Keratinocyte (primary cell): ENCODE measurements around the gene SELENBP1.

Experiments used
- EZH2 ChIP-seq: IDR thresholded peaks from one replicate; pipeline ENCODE4 v1.6.1; 2012; ENCODE audit warnings: inconsistent platforms, mild to moderate bottlenecking, low read length, moderate library complexity
- TF ChIP-seq, protein P1 (sequence below), 3 experiments: IDR thresholded peaks in 1 of 3; conservative IDR thresholded peaks in 1 of 3; optimal IDR thresholded peaks in 1 of 3; 2 replicates in 2 of 3; 3 replicates in 1 of 3; pipeline versions ENCODE3 to v1.5.1; 2011; ENCODE audit warnings: low read length in 3 of 3, mild to moderate bottlenecking in 3 of 3, moderate library complexity in 2 of 3, control low read depth in 1 of 3, inconsistent platforms in 1 of 3; ENCODE audit not compliant: insufficient read depth in 2 of 3; ENCODE audit errors: extremely low read depth in 1 of 3

DNA sequence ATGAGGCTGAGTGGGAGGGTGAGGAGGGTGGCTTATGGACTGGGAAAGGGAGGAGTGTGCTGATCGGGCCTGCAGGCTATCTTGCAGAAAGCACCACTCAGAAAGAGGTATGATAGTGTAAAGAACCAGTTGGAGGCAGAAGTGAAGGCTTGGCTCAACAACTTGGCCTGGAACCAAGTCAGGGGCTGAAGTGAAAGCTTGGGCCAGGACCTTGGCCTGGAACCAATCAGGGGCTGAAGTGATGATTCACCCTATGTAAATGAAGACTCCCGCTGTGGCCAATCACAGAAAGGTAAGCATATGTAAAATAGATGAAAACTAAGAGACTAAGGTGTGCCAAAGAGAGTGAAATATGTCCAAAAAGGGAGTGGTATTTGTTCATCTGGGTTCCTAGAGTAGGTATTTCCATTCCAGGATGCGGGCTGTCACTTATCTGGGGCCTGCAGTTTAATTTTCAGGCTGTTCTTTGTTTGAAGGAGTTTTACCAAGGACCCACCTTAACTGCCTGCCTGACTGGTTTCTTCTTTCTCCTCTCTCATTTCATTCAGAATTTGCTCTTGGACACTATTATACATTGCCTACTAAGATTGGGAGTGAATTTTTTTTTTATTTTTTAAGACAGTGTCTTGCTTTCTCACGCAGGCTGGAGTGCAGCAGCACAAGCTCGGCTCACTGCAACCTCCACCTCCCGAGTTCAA is 20.3 kb downstream of the SELENBP1 start:
- TF ChIP-seq, protein P1, sequence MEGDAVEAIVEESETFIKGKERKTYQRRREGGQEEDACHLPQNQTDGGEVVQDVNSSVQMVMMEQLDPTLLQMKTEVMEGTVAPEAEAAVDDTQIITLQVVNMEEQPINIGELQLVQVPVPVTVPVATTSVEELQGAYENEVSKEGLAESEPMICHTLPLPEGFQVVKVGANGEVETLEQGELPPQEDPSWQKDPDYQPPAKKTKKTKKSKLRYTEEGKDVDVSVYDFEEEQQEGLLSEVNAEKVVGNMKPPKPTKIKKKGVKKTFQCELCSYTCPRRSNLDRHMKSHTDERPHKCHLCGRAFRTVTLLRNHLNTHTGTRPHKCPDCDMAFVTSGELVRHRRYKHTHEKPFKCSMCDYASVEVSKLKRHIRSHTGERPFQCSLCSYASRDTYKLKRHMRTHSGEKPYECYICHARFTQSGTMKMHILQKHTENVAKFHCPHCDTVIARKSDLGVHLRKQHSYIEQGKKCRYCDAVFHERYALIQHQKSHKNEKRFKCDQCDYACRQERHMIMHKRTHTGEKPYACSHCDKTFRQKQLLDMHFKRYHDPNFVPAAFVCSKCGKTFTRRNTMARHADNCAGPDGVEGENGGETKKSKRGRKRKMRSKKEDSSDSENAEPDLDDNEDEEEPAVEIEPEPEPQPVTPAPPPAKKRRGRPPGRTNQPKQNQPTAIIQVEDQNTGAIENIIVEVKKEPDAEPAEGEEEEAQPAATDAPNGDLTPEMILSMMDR (optimal IDR thresholded peaks at IDR 0.05 in 1 of 3, IDR thresholded peaks at IDR 0.05 in 1 of 3, conservative IDR thresholded peaks at IDR 0.05 in 1 of 3; ENCODE audit: extremely low read depth in 1 of 3, insufficient read depth in 2 of 3, low read length in 3 of 3) = no peak
- no peak for TF ChIP-seq EZH2
